Muscle layer of colon (tissue), 2 donors: ENCODE results near the gene OTUD1.

Experiments used
- H3K27ac ChIP-seq: one replicate; pipeline ENCODE4 v1.7.0; 2013; ENCODE audit warnings: low read depth, mild to moderate bottlenecking, low read length, moderate library complexity
- H3K27me3 ChIP-seq, 2 donors: one replicate each; pipeline ENCODE4 v1.7.0; 2013; ENCODE audit warnings: low read length in 2 of 2, mild to moderate bottlenecking in 2 of 2; ENCODE audit not compliant: insufficient read depth in 2 of 2, control insufficient read depth in 1 of 2
- H3K36me3 ChIP-seq: one replicate; pipeline ENCODE4 v1.7.0; 2013; ENCODE audit warnings: mild to moderate bottlenecking, low read length; ENCODE audit not compliant: insufficient read depth
- H3K4me1 ChIP-seq: one replicate; pipeline ENCODE4 v1.7.0; 2013; ENCODE audit warnings: mild to moderate bottlenecking, low read length; ENCODE audit not compliant: insufficient read depth
- H3K4me3 ChIP-seq, 2 donors: one replicate each; pipeline ENCODE4 v1.7.0; 2013; ENCODE audit warnings: low read length in 2 of 2, low read depth in 1 of 2, mild to moderate bottlenecking in 1 of 2, moderate library complexity in 1 of 2
- H3K9ac ChIP-seq: one replicate; pipeline ENCODE4 v1.7.0; 2013; ENCODE audit warnings: low read length
- H3K9me3 ChIP-seq: one replicate; pipeline ENCODE4 v1.7.0; 2013; ENCODE audit warnings: mild to moderate bottlenecking, low read length
- donor health status: abdominal sarcoma.
- donor health status: Adenocarcinoma of cecum.

Gene OTUD1

GRCh38 chr10:23448323-23448722 is 9.4 kb downstream of the OTUD1 start:
- Histone ChIP-seq H3K4me1 (peaks cover 8% of the 10 kb centered on the region), H3K27me3 (no peaks in the 10 kb centered on the region), H3K9me3 (no peaks in the 10 kb centered on the region), H3K36me3 (peaks cover 5% of the 10 kb centered on the region), H3K9ac (no peak overlapping the region), H3K4me3 (no peak overlapping the region), H3K27ac (no peak overlapping the region)

GRCh38 chr10:23448802-23449570 is 10.1 kb downstream of the OTUD1 start:
- H3K4me3 ChIP-seq: no peak overlapping the region
- no peak overlapping the region for H3K27ac ChIP-seq
- no peaks in the 10 kb centered on the region for H3K36me3 ChIP-seq
- H3K27me3 ChIP-seq: no peaks in the 10 kb centered on the region
- H3K9me3 ChIP-seq: no peaks in the 10 kb centered on the region
- no peak overlapping the region for H3K9ac ChIP-seq
- H3K4me1 ChIP-seq: peaks cover under 1% of the 10 kb centered on the region

- Histone ChIP-seq H3K9me3 (no peaks in the 10 kb centered on the region), H3K27me3 (no peaks in the 10 kb centered on the region), H3K9ac (no peak overlapping the region), H3K36me3 (no peaks in the 10 kb centered on the region), H3K27ac (no peak overlapping the region), H3K4me3 (no peak overlapping the region), H3K4me1 (no peaks in the 10 kb centered on the region)
These were observed 13.3 kb downstream of the OTUD1 start for GRCh38 chr10:23452033-23452655.

- Histone ChIP-seq H3K9ac (no peak overlapping the region), H3K4me1 (no peaks in the 10 kb centered on the region), H3K4me3 (no peak overlapping the region), H3K27me3 (no peaks in the 10 kb centered on the region), H3K36me3 (no peaks in the 10 kb centered on the region), H3K27ac (no peak overlapping the region), H3K9me3 (no peaks in the 10 kb centered on the region)
These were observed 14.6 kb downstream of the OTUD1 start for GRCh38 chr10:23453465-23453864.

GRCh38 chr10:23457632-23458417 is 18.9 kb downstream of the OTUD1 start:
- Histone ChIP-seq H3K9ac (no peak overlapping the region), H3K27ac (no peak overlapping the region), H3K27me3 (no peaks in the 10 kb centered on the region), H3K36me3 (no peaks in the 10 kb centered on the region), H3K4me3 (no peak overlapping the region), H3K4me1 (no peaks in the 10 kb centered on the region), H3K9me3 (no peaks in the 10 kb centered on the region)

GRCh38 chr10:23459308-23459939 is 20.5 kb downstream of the OTUD1 start:
- no peaks in the 10 kb centered on the region for H3K9me3 ChIP-seq
- no peaks in the 10 kb centered on the region for H3K27me3 ChIP-seq
- no peaks in the 10 kb centered on the region for H3K4me1 ChIP-seq
- no peak overlapping the region for H3K9ac ChIP-seq
- no peak overlapping the region for H3K27ac ChIP-seq
- no peaks in the 10 kb centered on the region for H3K36me3 ChIP-seq
- no peak overlapping the region for H3K4me3 ChIP-seq

- H3K36me3 ChIP-seq: no peaks in the 10 kb centered on the region
- no peaks in the 10 kb centered on the region for H3K27me3 ChIP-seq
- no peak overlapping the region for H3K4me3 ChIP-seq
- no peaks in the 10 kb centered on the region for H3K9me3 ChIP-seq
- no peak overlapping the region for H3K27ac ChIP-seq
- no peak overlapping the region for H3K9ac ChIP-seq
- no peaks in the 10 kb centered on the region for H3K4me1 ChIP-seq
These were observed 22.7 kb downstream of the OTUD1 start for GRCh38 chr10:23461557-23461956.

GRCh38 chr10:23467012-23467411 is 28.1 kb downstream of the OTUD1 start:
- Histone ChIP-seq H3K9me3 (no peaks in the 10 kb centered on the region), H3K4me1 (peaks cover 11% of the 10 kb centered on the region), H3K9ac (no peak overlapping the region), H3K27ac (no peak overlapping the region), H3K4me3 (no peak overlapping the region), H3K36me3 (no peaks in the 10 kb centered on the region), H3K27me3 (no peaks in the 10 kb centered on the region)

- no peaks in the 10 kb centered on the region for H3K36me3 ChIP-seq
- H3K27ac ChIP-seq: no peak overlapping the region
- no peaks in the 10 kb centered on the region for H3K27me3 ChIP-seq
- no peak overlapping the region for H3K4me3 ChIP-seq
- H3K9ac ChIP-seq: no peak overlapping the region
- H3K9me3 ChIP-seq: no peaks in the 10 kb centered on the region
- H3K4me1 ChIP-seq: peaks cover 11% of the 10 kb centered on the region
These were observed 28.7 kb downstream of the OTUD1 start for GRCh38 chr10:23467548-23467947.

- H3K27me3 ChIP-seq: no peaks in the 10 kb centered on the region
- no peak overlapping the region for H3K27ac ChIP-seq
- no peak overlapping the region for H3K9ac ChIP-seq
- H3K36me3 ChIP-seq: no peaks in the 10 kb centered on the region
- H3K9me3 ChIP-seq: no peaks in the 10 kb centered on the region
- no peak overlapping the region for H3K4me3 ChIP-seq
- peaks cover 11% of the 10 kb centered on the region for H3K4me1 ChIP-seq
These were observed 30.8 kb downstream of the OTUD1 start for GRCh38 chr10:23469596-23470237.

- Histone ChIP-seq H3K4me3 (no peak overlapping the region), H3K27ac (no peak overlapping the region), H3K27me3 (no peaks in the 10 kb centered on the region), H3K9ac (no peak overlapping the region), H3K36me3 (no peaks in the 10 kb centered on the region), H3K9me3 (no peaks in the 10 kb centered on the region), H3K4me1 (peaks cover 11% of the 10 kb centered on the region)
These were observed 33.3 kb downstream of the OTUD1 start for GRCh38 chr10:23472181-23472580.
